HG02870 (cell line): Measurements from ENCODE around the gene FOXP1.
A peak's percentile ranks its signal among the peaks of the same experiment; 100 is the strongest.

Experiments used
- ATAC-seq: cut with Tn5 transposase; IDR thresholded peaks from one replicate; pipeline ENCODE4 v1.9.1; 2021; ENCODE audit warnings: mild to moderate bottlenecking, moderate library complexity; ENCODE audit not compliant: unreplicated experiment

Gene FOXP1

DNA sequence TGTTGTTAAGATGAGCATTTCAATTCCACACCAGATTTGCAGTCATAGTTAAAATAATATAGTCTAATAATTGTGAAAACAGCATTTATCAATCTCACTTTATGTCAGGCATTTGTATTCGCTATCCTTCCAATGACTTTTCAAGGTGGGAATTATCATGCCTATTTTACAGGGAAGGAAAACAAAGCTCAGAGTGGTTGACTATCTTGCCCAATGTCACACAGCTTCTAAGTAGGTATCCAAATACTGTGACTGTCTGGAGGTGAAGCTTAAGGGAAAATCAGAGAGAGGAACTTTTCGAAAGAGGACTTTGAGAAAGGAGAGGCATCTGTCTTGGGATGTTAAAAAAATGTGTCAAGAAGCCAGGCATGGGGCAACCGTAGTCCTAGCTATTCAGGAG is 443.1 kb downstream of the FOXP1 start:
- ATAC-seq: no peak

DNA sequence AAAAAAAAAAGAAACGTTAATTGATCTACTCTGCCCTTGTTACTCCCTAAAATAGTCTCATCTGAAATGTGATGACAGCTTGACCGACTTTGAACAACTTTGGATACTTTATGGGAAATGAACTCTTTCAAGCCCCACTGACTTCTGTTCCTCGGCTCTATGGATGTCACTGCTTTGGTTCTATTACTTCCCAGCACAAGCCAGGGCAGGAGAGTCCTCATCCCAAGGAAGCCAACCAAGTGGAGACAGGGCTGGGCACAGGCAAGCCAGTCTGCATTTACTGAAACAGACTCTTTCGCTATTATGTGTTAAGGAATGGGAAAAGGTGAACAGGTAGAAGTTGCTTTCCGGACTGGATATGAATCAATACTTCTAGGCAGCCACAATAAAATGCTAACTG is 444.0 kb downstream of the FOXP1 start:
- no peak for ATAC-seq

DNA sequence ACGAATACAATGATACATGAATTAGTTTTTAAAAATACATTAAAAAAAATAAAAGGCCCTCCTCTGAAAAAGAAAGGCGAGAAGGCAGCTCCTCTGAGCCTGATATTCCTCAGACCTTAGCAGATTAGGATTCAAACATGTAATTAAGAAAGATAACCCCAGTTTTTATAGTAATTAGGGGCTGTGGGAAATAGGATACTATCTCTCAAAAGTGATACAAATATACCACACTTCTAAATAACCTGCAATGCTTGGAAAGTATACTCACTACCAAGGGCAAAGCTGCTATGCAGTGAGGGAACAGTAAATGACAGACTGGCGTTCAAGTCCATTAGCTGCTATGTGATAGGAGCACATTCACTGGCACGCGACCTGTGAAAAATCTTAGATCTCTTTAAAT is 445.1 kb downstream of the FOXP1 start:
- ATAC-seq: no peak

DNA sequence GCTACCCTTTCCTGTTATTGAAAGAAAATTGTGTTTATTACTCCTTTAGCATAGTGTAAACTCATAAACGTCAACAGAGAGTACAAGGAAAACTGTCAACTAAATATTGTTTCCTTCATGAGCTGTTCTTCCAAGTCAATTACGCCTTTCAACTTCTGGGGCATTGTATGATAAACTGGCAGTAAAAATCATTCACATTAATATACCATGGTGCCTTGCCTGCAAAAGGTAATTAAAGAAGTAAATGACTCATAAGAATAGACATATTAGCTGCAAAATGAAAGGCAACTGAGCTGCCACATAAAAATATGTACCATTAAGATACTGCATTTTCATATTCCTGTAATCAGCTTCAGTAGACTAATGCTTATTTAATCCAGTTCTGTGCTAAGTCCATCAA is 447.3 kb downstream of the FOXP1 start:
- ATAC-seq: no peak

DNA sequence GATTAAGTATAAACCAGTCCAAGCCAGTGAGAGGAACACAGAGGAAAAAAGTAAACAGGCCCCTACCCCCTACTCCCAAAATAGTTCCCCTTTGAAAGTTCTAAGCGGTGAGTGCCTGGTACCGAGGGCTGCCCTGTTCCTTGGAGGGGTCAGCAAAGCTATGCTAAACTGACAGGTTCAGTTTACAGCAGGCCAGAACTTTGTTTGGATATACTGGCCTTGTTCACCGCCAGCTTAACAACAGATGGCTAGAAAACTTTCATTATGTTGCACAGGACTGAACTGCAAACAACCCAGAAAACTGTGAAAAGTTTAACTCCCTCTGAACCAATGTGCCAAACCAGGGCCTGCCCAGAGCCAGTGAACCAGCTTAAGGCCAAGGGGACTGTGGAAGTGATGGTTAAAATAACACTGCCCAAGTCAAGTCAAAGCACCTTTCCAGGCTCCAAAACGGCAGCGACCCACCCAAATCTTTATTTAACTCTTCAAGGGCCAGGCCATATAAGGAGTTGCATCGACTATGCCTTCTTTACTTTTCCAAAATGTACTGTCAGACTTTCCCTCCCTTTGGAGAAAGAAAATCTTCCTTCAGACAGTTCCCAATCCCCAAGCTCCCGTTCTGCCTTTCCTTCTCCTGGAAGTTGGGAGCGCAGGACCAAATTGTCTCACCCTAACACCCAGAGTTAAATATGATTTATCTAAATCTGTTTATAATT is 448.0 kb downstream of the FOXP1 start:
- no peak for ATAC-seq

DNA sequence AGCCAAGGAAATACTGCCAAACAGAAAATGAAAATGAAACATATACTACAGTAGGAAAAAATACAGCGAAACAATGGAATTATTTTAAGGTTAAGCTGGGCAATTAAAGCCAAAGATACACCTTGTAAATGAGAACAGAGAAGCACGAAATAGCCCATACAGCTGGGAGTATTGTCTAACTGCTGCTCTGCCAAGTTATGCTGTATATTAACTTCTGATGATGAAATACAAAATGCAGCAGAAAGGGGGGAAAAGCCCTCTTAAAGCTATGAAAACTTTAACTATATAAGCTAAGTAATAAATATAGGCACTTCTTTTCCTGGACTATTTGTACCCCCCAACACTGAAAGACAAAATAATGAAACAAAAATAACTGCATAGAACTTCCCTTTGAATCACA is 449.0 kb downstream of the FOXP1 start:
- no peak for ATAC-seq

DNA sequence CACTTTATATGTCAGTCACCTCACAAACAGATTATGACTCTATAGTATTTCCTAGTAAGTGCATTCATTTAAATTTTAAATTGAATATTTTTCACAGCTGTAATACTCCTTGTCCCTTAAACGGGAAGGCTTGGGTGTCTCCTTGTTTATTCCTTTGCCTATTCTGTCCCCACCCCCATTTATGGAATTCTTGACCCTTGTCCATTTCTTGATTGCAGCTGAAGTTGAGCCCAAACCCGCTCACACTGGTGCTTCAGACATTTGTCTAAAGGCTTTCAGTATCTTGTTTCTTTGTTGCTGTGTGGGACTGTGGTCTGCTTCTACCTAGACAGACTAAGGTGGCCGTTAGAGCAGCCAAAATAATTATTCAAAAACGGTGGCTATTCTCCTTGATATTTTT is 449.7 kb downstream of the FOXP1 start:
- no peak for ATAC-seq

DNA sequence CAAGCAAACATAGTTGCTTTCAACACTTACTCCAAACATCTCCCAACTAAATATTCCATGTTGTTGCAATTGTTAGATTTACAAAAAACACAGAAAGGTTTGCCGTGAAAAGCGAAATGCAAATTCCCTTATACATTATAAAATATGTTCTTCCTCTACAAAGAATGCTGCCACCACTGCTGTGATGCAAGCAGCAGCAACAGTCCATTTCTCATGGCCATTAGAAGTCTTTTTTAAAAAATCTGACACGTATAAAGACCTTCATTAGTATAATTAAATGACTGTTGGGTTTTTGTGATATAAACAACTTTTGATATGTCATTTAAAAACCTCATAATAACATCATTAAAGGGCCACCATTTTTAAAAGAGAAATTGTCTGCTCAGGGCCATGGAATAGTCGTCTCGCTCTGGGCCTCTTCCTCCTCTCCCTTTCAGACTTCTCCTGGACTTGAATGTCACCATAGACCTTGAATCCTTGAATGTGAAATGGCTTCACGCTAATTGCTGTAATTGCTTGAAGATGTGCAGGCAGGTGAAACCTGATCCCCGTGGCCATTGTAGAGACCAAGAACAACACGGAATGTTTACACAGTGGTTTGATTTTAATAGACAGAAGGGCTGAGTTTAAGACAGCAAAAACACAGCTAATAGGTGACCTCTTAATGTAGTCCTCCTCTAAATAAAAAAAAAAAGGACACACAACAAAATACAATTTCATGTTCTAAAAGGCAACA is 450.4 kb downstream of the FOXP1 start:
- no peak for ATAC-seq

DNA sequence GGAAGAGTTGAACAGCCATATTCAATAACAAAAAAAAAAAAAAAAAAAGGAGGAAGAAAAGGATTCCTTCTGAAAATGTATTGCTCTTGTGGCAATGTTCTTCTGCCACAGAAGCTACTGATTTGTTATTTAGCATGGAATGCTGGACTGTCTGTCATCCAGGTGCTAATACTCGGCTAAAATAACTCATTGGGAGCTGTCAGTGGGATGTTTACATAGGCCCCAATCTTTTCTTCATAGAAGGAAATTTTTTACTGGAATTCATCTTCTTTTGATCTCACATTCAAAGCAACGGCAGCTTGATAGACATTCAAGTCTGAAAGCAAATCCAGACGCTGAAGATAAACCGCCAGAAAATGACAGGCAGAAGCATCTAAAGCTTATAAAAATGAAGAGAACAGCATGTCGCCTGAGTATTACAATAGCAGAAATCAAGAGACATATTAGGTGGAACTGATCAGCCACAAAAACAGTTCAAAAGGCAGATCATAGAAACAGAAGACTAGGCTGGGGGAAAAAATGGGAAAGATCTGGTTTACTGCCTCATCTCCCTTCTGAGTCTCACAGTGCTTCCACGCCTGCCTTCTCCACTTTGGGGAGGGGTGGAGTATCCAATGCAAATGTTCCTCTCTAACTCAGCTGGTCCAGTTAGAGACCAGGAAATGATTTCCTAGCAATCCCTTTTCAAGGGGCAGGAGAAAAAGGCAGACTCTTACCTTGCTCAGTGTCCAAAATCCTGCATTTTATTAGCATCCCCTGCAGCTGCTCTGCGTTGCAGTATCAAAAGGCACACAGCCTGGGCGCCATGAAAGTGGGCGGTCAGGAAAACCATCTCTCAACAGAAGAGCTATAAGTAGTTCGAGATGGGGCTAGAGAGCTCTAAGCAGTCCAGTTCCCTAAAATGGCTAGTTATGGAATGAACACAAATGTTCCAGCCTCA is 451.9 kb downstream of the FOXP1 start:
- ATAC-seq: no peak

DNA sequence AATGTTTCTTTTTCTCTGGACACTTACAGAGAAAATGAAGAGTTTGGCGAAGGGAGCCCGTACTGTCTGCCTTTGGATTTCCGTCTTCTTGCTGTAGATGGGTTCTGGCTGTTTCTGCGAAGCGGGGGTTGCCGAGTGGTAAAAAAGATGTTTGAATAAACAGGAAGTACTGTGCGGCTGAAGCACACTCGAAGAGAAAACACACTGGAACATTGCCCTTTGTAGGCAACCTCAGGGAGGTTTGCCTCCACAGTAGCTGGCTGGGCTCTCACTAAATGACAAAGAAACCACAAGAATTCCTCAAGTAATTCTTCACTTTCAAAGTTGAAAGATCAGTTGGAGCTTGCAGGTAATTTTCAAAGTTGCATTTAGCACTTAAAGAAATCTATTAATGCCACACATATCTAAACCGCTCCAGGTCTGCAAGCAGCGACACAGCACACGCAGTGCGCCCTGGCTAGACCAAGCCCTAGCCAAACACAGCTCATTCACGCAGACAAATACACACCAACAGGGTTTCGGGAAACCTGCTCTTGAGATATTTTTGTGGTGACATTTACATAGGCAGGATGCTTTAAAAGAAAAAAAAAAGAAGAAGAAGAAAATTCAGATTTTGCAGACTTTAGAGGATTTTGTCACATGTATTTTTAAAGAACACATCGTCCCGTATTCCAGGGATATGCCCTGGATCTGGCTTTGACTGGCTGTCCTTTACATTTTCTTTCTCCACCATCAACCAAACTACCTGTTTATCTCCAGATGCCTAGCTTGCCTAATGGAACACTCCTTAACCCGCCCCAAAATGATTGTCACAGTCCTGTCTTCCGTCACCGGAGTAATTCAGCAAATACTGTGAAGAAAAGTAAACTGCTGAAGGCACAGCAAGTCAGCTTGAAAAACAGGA is 452.8 kb downstream of the FOXP1 start:
- peak; percentile 65 for ATAC-seq

DNA sequence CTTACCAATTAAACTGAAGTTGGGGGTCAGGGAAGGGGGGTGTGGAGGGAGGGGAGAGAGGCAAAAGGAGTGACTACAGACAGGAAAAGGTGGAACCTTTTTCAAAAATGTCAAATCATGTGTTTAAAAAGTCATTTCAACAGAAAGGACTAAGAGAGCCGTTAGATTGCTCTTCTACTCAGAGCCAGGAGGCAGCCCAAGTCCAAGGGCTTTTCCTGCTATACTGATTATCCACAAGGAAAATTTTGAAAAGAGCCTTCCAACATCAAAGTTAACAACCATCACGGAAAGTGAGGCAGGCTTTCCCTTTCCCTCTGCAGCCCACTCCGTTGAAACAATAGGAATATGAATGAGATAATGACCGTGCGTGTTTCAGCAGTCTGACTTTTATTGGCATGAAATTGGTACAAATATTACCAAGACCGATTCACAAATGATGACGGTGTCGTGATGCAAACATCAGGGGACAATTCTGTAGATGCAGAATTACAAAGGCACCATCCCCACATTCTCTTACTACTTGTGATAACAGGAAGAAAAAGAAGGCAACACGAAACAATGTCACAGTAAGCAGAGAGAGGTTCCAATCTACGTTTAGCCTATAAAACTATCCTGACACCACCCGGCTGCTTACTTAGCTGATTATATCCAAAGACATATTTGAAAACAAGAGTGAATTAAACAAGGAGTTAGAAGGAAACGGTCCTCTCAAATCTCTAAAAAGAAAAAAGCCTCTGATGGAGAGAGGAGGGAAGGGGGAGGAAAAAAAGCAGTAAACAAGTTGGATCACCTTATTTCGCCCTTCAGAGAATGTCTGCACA is 453.7 kb downstream of the FOXP1 start:
- ATAC-seq: no peak

DNA sequence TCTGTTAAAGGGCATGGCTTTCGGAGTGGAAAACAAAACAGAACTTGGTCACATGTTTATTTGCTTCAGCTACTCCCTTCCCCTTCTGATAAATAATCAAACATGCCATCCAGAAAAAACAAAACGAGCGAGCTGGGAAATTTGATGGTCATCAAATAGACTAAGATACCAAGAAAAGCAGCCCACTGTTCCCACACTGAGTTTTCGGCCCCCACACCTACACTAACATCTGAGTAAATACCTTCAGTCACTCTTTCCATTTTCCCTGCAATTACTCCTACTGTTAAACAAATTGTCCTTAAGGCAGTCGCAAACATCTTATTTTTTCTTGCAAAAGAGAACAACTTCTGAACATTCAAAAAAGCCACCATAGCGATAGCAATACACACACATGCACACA is 454.6 kb downstream of the FOXP1 start:
- no peak for ATAC-seq

DNA sequence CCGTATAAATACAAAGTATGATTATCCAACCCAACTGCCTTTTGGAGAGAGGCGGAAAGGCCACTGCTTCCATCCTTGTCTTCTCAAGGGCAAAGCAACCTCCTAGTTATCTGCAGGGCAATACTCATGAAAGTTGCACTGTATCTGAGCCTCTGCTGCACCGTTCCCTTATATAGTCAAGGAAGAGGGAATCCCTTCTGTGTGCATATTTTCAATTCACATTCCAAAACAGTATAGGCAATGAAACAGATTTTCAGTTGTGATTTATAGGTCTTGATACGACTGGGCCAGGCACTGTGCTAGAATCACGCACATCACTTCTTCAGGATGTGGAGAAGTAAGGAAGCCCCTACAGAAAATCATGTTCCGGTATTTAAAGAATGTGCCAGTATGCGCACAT is 455.7 kb downstream of the FOXP1 start:
- no peak for ATAC-seq

DNA sequence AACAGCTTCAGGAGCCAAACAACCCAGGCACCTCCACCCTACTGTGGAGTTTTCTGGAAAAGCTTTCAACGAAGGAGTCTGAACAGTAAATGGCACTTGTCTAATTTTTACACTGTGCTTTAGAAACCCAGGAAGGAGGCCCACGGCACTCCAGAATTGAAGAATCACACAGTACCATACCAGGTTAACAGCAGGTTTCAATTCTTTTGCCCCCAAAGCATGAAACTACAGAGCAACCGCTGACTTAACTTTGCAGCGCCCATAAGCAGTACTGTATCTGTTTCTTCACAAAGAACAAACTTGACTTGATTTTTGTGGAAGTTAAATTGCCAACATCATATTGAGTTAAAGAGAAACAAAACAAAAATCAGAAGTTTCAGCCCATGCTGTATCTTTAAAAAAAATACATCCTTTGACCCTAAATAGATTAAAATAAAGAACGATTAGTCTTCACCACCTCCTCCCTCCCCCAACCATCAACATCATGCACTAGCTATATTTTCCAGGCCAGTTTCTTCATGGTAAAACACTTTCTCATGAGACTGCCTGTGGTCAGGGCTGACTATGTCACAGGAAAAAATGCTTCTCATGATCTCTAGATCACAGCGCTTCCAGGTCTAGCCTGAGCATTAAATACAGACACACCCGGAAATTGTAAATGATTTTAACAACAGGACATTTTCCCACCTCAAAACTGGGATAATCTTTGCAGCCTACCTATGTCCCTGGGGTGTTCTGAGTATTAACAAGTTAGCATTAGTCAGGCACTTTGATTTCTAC is 456.3 kb downstream of the FOXP1 start:
- no peak for ATAC-seq

DNA sequence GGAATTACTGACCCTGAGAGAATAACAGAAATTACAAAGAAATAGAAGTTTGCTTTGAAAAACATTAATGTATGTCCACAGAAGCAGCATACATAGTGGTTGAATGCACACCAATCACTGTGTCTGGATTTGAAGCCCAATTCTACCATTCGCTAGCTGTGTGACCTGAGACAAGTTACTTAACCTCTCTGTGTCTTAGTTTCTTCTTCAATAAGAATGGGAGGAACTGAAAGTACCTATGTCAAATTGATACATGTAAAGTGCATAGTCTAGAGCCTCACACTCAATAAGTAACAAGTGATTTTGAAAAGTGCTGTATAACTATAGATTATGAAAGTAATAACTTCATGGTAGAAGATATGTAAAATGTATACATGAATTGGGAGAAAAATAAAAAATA is 457.8 kb downstream of the FOXP1 start:
- ATAC-seq: no peak

DNA sequence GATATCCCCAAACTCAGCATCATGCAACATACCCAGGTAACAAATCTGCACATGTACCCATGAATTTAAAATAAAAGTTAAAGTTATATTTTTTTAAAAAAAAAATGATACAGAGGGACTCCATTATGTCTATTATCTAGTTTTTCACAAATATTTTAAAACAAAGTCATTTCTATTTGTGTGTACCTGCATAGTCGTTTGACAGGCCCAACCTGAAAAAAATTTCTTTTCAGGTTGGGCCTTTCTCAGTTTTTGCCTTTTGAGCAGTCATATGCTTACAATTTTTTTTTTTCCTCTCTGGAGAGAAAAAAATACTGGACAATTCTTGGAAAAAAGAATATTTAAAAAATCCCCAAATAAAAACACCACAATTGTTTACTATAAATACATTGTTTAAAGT is 459.5 kb downstream of the FOXP1 start:
- no peak for ATAC-seq

DNA sequence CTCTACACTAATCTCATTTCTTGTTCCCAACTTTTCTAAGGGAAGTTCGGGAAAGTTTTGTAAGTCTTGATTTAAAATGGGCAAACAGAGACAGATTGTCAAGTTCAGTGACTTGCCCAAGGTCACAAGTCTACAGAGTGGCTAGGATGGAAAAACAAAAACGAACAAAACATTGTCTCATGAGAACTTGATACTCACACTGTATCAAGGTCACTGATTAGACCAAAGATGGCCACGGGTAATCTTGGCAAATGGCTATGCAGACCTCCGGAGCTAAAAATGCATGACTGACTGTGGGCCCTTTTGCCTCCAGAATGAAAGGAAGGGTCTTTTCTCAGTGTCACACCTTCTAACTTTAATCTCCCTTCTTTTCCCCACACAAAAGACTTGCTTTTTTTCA is 460.9 kb downstream of the FOXP1 start:
- ATAC-seq: no peak

DNA sequence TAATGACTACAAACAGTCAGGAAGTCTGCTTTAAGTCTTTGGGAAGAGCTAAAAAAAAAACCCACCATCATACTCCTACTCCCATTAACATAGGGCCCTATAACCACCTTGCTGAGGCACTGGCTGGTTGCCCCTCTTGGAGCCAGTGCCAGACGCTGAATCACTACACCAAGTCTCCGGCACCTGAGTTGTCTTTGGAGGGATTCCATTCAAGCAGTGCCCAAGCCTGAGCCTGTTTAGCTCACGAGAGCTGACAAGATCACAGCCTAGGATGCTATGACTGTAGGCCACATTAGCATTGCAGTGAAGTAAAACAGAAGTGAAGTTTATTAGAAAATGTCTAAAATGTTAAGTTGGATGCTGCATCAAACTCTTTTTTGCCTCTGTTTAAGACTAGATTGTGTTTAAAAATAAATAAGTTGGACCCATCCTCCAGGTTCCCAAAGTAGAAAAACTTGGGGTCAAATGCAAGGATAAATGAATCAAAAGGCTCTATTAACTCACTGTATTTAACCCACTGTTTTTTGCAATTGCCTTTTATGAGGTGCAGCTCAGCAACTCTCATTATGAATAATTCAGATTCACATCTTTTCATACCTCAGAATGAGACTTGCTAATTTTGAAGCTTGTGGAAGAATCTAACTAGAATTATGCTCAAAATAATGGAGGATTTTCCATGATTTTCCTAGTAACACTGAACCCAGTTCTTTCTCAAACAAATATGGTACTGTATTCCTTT is 461.9 kb downstream of the FOXP1 start:
- no peak for ATAC-seq
